Neural cell (in vitro differentiated cells): Measurements from ENCODE around the gene TBC1D5. TPM values are rescaled to one million over a fixed set of nuclear protein-coding genes. Genes with fewer than 3 reads are reported as not detected.
A peak's percentile ranks its signal among the peaks of the same experiment; 100 is the strongest.

Source experiments
- H2AFZ ChIP-seq: fragments of 200-600, 300-800 bp; sonication (generic), shearing (Covaris generic); 2 replicates; pipeline ENCODE4 v1.6.0; 2014; ENCODE audit warnings: low read depth, mild to moderate bottlenecking, antibody characterized with exemption, low read length, moderate library complexity
- H3F3A ChIP-seq: fragments of 200-600 bp; shearing (Covaris generic); 2 replicates; pipeline ENCODE4 v1.6.1; 2016; ENCODE audit warnings: mild to moderate bottlenecking, moderate library complexity, mixed read lengths, antibody characterized with exemption, low read length; ENCODE audit not compliant: insufficient read depth, poor library complexity, severe bottlenecking
- H3K27ac ChIP-seq: fragments of 200-600, 300-800 bp; sonication (generic), shearing (Covaris generic); 2 replicates; pipeline ENCODE4 v1.5.1; 2014; ENCODE audit warnings: mild to moderate bottlenecking, low read length, moderate library complexity
- H3K27me3 ChIP-seq: fragments of 300-800, 200-600 bp; sonication (generic), shearing (Covaris generic); 2 replicates; pipeline ENCODE4 v1.6.0; 2014; ENCODE audit warnings: mild to moderate bottlenecking, low read depth, low read length, moderate library complexity; ENCODE audit not compliant: insufficient read depth
- H3K36me3 ChIP-seq: fragments of 300-800, 200-600 bp; sonication (generic), shearing (Covaris generic); 2 replicates; pipeline ENCODE4 v1.5.1; 2014; ENCODE audit warnings: mild to moderate bottlenecking, antibody characterized with exemption, low read length, moderate library complexity; ENCODE audit not compliant: insufficient read depth
- H3K4me2 ChIP-seq: fragments of 300-800, 200-600 bp; sonication (generic), shearing (Covaris generic); 2 replicates; pipeline ENCODE4 v1.6.0; 2014; ENCODE audit warnings: mild to moderate bottlenecking, low read length
- H3K4me3 ChIP-seq: fragments of 300-800, 200-600 bp; sonication (generic), shearing (Covaris generic); 2 replicates; pipeline ENCODE4 v1.5.1; 2014; ENCODE audit warnings: mild to moderate bottlenecking, low read length, moderate library complexity
- H3K79me2 ChIP-seq: fragments of 200-600 bp; shearing (Covaris generic); replicated peaks from 2 replicates; pipeline ENCODE4 v1.6.0; 2014; ENCODE audit warnings: mild to moderate bottlenecking, low read length, moderate library complexity; ENCODE audit not compliant: insufficient read depth
- H3K9ac ChIP-seq: fragments of 300-800, 200-600 bp; sonication (generic), shearing (Covaris generic); 2 replicates; pipeline ENCODE4 v1.6.1; 2016; ENCODE audit warnings: mild to moderate bottlenecking, low read length, mixed read lengths
- H3K9me2 ChIP-seq: fragments of 200-600 bp; shearing (Covaris generic); 2 replicates; pipeline ENCODE4 v1.6.1; 2016; ENCODE audit warnings: mild to moderate bottlenecking, low read length, mixed read lengths; ENCODE audit not compliant: insufficient read depth
- H3K9me3 ChIP-seq: fragments of 200-600, 300-800 bp; sonication (generic), shearing (Covaris generic); 2 replicates; pipeline ENCODE4 v1.6.1; 2016; ENCODE audit warnings: mild to moderate bottlenecking, mixed run types, low read length, moderate library complexity, mixed read lengths
- H4K20me1 ChIP-seq: fragments of 200-600 bp; shearing (Covaris generic); 2 replicates; pipeline ENCODE4 v1.6.1; 2016; ENCODE audit warnings: mild to moderate bottlenecking, mixed run types; ENCODE audit not compliant: insufficient read depth
- CTCF ChIP-seq: fragments of 450-650 bp; IDR thresholded peaks from 2 replicates; pipeline ENCODE4 v1.5.1; 2014; ENCODE audit warnings: antibody characterized with exemption, mild to moderate bottlenecking, moderate library complexity; ENCODE audit not compliant: poor library complexity, severe bottlenecking
- EP300 ChIP-seq: fragments of 450-650 bp; conservative IDR thresholded peaks from 2 replicates; pipeline ENCODE4 v1.6.1; 2014; ENCODE audit warnings: antibody characterized with exemption, mild to moderate bottlenecking, moderate library complexity; ENCODE audit not compliant: poor library complexity, severe bottlenecking
- EZH2 ChIP-seq: fragments of 200-600, 300-800 bp; shearing (Covaris generic), sonication (generic); IDR thresholded peaks from 2 replicates; pipeline ENCODE4 v1.6.1; 2014; ENCODE audit warnings: antibody characterized with exemption, low read length, borderline replicate concordance, mild to moderate bottlenecking; ENCODE audit not compliant: insufficient read depth, poor library complexity, severe bottlenecking
- MXI1 ChIP-seq: fragments of 450-650 bp; conservative IDR thresholded peaks from 2 replicates; pipeline ENCODE4 v1.6.1; 2014; ENCODE audit warnings: antibody characterized with exemption, mild to moderate bottlenecking; ENCODE audit not compliant: poor library complexity, severe bottlenecking
- POLR2AphosphoS5 ChIP-seq: IDR thresholded peaks from 2 replicates; pipeline ENCODE4 v1.6.1; 2012
- RAD21 ChIP-seq: fragments of 450-650 bp; conservative IDR thresholded peaks from 2 replicates; pipeline ENCODE4 v1.6.1; 2014; ENCODE audit warnings: antibody characterized with exemption, mild to moderate bottlenecking, moderate library complexity
- SMC3 ChIP-seq: fragments of 450-650 bp; conservative IDR thresholded peaks from 2 replicates; pipeline ENCODE4 v1.6.1; 2014; ENCODE audit warnings: antibody characterized with exemption, mild to moderate bottlenecking, moderate library complexity; ENCODE audit not compliant: poor library complexity
- TAF1 ChIP-seq: IDR thresholded peaks from 2 replicates; pipeline ENCODE4 v1.6.1; 2012; ENCODE audit warnings: low read depth
- polyA plus RNA-seq: library from polyadenylated mRNA; depleted of rRNA; stranded (reverse); fragments of >200 nt; gene quantifications from 2 replicates; pipeline ENCODE4 v1.2.3, GENCODE V29; 2014
- TF ChIP-seq, protein P1 (sequence below): IDR thresholded peaks from 2 replicates; pipeline ENCODE4 v1.6.1; 2012; ENCODE audit warnings: borderline replicate concordance

Gene TBC1D5
- polyA plus RNA-seq, 1 donor from 2014 or later: 28.3 TPM

DNA sequence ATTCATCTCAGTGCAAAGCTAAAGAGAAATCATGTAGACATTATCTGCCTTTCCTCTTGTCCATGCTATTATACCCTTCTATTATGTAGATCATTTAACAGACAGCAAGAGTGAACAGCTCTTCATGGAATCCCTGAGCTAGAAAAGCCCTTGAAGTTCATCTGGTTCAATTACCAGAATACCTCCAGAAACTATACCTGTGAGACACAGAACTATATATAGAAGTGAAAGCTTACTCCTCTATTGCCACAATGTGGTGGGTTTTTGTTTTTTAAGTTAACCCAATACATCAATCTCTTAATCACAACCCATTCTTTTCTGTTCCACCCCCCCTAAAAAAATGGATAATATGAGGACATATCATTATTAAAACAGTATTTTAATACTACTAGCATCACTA is 510.0 kb downstream of the TBC1D5 start:
- TF ChIP-seq MXI1 (no peak), CTCF (peak; percentile 25), EP300 (no peak), POLR2AphosphoS5 (no peak), SMC3 (peak; percentile 26), EZH2 (no peak), RAD21 (peak; percentile 49)
- TF ChIP-seq, protein P1, sequence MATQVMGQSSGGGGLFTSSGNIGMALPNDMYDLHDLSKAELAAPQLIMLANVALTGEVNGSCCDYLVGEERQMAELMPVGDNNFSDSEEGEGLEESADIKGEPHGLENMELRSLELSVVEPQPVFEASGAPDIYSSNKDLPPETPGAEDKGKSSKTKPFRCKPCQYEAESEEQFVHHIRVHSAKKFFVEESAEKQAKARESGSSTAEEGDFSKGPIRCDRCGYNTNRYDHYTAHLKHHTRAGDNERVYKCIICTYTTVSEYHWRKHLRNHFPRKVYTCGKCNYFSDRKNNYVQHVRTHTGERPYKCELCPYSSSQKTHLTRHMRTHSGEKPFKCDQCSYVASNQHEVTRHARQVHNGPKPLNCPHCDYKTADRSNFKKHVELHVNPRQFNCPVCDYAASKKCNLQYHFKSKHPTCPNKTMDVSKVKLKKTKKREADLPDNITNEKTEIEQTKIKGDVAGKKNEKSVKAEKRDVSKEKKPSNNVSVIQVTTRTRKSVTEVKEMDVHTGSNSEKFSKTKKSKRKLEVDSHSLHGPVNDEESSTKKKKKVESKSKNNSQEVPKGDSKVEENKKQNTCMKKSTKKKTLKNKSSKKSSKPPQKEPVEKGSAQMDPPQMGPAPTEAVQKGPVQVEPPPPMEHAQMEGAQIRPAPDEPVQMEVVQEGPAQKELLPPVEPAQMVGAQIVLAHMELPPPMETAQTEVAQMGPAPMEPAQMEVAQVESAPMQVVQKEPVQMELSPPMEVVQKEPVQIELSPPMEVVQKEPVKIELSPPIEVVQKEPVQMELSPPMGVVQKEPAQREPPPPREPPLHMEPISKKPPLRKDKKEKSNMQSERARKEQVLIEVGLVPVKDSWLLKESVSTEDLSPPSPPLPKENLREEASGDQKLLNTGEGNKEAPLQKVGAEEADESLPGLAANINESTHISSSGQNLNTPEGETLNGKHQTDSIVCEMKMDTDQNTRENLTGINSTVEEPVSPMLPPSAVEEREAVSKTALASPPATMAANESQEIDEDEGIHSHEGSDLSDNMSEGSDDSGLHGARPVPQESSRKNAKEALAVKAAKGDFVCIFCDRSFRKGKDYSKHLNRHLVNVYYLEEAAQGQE: no peak
- Histone ChIP-seq H4K20me1 (no peaks in the 10 kb centered on the region), H3F3A (no peaks in the 10 kb centered on the region), H3K4me2 (no peak overlapping the region), H3K27ac (peak overlapping the region; percentile 47), H3K9me3 (no peaks in the 10 kb centered on the region), H3K9me2 (no peaks in the 10 kb centered on the region), H3K36me3 (no peaks in the 10 kb centered on the region), H3K27me3 (no peaks in the 10 kb centered on the region), H3K79me2 (no peaks in the 10 kb centered on the region), H3K4me3 (no peak overlapping the region), H2AFZ (no peak overlapping the region), H3K9ac (no peak overlapping the region)

GRCh38 chr3:17231537-17232261 is 510.7 kb downstream of the TBC1D5 start:
- no peaks in the 10 kb centered on the region for H3K27me3 ChIP-seq
- no peaks in the 10 kb centered on the region for H3K9me2 ChIP-seq
- H3K9ac ChIP-seq: no peak overlapping the region
- no peak overlapping the region for H2AFZ ChIP-seq
- no peaks in the 10 kb centered on the region for H3F3A ChIP-seq
- H4K20me1 ChIP-seq: no peaks in the 10 kb centered on the region
- H3K4me3 ChIP-seq: no peak overlapping the region
- H3K4me2 ChIP-seq: no peak overlapping the region
- no peaks in the 10 kb centered on the region for H3K79me2 ChIP-seq
- H3K9me3 ChIP-seq: no peaks in the 10 kb centered on the region
- H3K36me3 ChIP-seq: no peaks in the 10 kb centered on the region
- TF ChIP-seq EP300 (no peak), TAF1 (no peak), POLR2AphosphoS5 (no peak), EZH2 (no peak)
- TF ChIP-seq, protein P1: no peak
- H3K27ac ChIP-seq: peak overlapping the region; percentile 47
